GM18873 (cell line): ENCODE results near the gene CEP112.

Source experiments
- ATAC-seq: cut with Tn5 transposase; IDR thresholded peaks from one replicate; pipeline ENCODE4 v1.9.1; 2021; ENCODE audit warnings: mild to moderate bottlenecking, moderate library complexity, moderate number of reproducible peaks; ENCODE audit not compliant: unreplicated experiment, low FRiP score

Gene CEP112

DNA sequence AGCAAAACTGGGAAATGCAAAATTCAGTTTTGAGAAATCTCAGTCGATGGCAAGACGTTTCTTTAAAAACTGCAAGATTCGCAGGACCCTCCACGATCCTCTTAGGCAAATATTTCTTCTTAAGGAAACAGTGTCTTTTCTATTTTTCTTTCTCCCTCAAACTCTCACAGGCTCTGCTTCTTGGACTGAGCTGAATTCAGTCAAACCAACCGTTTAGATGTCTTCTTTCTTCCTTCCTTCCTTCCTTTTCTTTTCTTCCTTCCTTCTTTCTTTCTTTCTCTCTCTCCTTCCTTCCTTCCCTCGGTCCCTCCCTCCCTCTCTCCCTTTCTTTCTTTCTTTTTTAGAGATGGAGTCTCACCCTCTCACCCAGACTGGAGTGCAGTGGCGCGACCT lies 563.3 kb downstream of the CEP112 start:
- no peak for ATAC-seq

DNA sequence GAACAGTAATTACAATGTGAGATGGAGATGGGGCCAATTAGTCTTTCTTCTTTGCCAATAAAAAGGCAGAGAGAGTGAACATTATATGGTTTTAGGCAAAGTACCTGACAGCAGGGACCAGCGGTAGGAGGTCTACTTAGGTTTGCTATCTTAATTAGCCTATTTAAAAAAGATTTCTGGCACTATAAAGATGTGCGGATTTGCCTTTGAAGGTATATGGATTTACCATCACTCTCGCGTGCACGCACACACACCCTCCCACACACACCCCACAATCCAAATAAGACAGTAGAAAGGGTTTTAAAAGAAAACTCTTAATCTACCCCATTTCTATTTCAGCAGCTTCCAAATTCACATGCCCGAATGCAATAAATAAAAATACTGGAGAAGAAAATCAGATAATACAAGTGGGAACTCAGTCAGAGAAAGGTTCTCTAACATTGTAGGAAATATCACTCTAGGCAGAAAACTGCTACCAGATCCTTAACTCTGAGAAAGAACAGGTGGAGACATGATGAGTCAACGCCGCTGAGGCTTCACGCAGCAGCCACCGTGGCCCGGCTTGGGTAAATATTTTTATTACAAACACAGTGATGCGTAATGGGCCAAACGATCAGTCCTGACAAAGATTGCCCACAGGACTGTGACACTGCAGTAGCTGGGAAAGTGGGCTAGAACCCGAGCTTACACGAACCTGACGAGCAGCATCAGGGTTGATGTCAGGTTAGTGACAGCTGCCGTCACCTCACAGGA lies 563.9 kb downstream of the CEP112 start:
- no peak for ATAC-seq

DNA sequence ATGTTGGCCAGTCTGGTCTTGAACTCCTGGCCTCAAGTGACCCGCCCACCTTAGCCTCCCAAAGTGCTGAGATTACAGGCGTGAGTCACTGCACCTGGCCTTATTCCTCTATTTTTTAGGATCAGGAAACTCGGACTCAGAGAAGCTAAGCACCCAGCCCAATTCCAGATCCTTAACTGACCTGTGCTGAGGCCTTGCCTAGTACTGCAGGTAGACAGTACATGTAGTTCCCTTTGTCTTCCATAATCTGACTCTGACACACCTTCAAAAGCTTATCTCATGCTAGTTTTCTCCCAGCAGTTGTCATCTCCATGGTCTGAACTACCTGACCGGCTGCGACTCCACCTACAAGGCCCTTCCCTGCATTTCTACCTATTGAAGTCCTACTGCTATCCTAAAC lies 564.8 kb downstream of the CEP112 start:
- ATAC-seq, result no peak

DNA sequence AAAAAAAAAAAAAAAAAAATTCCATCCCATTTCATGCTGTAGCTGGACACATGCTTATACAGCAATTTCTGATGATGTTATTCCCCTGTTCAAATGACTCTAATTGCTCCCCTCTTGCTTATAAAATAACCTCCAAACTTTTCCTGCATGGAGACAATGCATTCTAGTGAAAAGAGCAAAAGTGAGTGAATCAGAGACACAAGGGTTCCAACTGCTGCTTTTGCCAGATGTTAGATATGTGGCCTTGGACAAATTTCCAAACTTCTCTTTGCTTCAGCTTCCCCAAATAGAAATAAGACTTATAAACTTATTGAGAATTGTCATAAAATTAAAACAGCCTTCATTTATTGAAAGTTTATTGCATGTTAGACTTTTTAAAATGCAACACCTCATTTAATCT lies 565.5 kb downstream of the CEP112 start:
- no peak for ATAC-seq

DNA sequence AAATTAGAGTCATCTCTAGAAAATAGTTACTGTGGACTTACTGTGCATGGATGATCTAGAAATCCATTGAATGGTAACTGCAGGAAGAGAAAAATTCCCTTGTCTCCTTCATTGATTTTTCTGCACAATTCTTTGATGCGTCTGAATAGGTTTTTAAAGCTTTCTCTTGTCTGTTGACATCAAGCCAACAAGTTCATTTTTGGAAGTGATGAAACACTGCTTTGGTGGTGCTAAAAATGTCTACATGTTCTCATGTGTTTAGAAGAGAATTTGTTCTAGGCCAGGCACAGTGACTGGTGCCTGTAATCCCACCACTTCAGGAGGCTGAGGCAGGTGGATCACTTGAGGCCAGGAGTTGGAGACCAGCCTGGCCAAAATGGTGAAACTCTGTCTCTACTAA lies 573.4 kb downstream of the CEP112 start:
- no peak for ATAC-seq

DNA sequence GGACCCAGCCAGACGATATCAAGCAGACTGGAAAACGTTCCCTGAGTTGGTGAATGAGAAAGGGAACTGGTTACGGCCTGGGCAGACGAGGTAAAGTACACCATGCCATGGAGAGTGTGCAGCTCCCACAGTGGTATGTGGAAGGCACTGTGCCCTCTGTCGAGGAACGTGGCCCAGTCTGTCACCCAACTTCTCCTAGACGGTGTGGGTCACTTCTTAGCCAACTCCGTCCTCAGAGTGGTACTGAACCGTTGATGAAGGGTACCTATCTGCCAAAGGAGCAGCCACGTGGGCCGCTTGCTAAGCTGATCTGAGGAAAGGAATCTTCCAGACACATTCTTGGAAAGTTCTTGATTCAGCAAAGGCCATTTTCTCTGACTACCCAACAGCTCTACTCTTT lies 574.4 kb downstream of the CEP112 start:
- ATAC-seq, result no peak

DNA sequence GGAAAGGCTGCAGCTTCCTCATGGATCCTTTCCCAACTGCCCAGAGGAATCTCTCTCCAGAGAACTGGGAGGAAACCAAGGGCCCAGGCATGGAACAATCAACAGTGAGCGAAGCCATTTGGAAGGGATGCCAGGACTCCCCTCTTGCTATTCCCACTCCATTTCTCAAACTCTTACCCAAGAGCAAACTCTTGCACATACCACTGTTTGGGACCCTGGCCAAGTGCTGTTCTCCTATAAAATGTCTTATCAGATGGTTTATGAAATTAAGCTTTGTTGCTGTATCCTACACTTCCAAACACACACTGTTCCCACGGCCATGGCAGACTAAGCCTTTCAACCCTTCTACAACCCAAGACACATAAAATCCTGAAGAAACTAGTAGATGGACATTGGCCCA lies 582.2 kb downstream of the CEP112 start:
- ATAC-seq, result no peak

DNA sequence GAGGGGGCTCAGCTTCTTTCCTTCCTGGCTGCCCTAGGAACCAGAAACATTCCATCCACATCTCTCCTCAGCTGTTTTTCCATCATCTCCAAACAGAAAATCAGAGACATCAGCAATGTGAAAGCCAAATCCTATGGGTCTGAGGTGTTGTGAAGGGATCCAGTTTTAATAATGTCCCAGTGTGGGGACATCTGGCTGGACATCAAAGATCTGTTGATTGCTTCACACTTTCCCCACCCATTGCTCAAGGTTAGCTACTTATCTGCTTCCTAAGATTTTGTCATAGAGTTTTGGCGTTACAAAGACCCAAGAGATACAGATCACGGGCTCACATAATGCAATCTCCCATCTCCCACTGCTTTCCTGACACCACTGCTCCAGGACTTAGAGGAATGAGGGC lies 582.6 kb downstream of the CEP112 start:
- no peak for ATAC-seq

DNA sequence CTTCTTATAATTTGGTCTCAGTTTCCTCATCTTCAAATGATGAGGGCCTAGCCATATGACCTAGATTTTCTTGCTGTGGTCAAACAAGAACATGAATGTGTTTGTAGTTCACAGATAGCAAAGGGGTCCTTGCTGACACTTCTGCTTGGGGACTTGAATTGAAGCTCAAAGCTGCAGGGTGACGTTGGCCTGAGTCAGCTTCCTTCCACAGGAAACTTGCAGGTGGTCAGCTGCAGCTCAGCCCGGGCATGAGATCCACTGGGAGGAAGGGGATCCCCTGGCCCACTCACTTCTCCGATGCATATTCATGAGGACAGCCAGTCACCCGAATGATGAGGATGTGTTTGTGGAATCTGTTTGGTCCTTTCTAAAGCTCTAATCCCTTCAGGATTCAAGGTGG lies 587.9 kb downstream of the CEP112 start:
- no peak for ATAC-seq

DNA sequence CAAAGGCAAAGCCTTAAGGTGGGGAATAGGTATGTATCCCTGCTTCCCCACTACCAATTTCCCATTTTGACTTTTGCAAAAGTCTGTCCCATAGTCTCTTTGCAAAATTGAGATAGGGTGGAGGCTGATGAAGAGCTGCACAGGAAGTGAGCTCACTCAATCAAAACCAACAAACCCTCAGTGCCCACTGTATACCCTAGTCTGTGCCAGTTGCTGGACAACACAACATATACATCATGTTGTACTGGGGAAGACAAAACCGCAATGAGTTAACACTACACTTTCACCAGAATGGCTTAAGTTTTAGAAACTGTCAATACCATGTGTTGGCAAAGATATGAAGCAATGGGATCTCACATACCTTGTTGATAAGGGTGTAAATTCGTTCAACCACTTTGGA lies 590.1 kb downstream of the CEP112 start:
- ATAC-seq, result no peak

DNA sequence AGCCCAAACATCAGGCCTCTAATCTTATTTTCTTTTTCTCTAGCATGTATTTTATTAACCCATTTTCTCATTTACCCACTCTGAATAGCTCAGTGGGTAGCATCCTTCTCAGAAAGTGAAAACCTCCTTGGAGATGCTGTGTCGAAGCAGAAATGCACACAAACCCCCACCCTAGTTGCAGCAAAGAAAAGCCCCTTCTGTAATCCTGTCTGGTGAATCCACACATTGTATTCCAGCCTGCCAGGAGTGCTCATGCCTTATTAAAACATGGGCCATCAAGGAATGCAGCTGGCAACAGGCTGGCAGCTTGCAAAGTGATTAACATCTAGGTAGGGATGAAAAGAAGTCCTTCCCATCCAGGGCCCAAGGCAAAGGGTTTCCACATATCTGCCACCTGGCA lies 590.8 kb downstream of the CEP112 start:
- ATAC-seq, result no peak

DNA sequence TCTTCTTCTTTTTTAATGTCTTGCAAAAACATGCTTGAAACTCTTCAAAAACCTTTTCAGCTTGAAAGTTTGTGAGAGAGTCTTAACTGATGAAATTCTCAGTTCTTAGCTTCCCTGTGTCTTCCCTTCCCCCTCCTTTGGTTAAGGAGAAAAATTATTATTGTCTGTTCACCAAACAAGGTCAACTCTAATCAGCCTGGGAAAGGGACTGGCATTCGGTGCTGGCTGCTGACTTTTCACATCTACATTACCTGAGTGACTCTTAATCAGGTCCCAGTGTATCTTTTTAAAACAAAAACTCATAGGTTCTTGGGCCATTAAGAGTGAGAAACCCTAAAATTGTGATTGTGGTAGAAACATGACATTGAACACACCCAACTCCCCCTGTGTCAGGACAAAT lies 591.4 kb downstream of the CEP112 start:
- ATAC-seq, result no peak

DNA sequence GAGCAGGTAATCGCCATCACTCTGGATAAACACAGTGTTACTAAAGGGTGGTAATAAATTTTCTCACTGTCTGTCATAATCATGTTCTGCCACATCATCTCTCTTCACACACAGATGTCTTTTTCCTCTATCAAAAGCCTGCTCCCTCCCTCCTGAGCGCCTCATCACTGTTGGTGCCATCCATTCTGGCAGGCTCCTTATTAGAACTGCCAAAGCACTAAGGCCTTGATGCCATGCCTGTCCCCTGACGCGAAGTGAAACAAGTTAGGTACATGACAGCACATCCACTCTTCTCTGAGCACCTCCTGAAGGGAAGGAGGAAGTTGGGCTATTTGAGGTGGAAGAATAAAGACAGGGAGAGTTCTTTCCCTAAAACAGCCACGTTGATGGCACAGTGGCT lies 592.3 kb downstream of the CEP112 start:
- no peak for ATAC-seq

DNA sequence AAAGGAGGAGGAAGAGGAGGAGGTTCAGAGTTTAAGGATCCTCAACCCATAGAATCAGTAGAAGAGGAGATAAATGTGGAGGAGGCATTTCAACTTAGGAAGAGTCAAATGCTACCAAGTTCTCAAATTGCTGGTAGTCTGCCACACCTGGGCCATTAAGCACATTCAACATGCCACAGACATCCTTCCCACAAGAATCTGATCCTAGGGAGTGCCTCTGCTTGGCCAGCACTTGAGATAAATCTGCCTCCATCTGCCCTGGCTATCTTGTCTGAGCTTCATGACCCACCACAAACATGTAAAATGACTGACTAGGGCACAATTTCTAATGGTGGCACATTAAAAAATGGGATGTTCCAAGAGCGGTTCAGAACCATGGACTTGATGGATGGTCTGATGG lies 593.2 kb downstream of the CEP112 start:
- no peak for ATAC-seq

DNA sequence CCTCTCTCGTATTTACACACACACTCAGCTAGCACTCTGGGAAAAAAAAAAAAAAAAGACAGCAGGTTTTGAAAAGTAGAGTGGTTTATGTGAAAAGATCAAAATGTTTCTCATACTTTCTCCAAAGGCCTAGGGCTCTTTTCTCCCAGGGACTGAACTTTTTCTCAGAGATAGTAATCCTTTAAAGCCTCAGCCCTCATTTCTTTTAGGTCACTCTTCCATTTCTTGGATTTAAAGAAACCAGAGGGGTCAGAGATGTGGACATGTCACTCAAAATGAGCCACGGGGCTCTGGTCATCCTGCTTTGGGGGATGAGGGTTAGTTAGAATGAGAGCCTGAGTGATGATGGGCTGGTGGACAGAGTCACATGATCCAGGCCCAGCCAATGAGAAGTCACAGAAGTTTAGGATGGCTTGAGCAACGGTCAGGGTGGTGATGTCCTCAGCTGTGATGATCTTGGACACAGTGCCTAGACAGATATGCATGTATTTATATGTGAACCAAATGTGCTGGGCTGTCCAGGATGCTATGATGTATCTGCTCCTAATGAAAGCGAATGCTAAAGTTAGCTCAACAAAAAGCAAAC lies 596.8 kb downstream of the CEP112 start:
- no peak for ATAC-seq

DNA sequence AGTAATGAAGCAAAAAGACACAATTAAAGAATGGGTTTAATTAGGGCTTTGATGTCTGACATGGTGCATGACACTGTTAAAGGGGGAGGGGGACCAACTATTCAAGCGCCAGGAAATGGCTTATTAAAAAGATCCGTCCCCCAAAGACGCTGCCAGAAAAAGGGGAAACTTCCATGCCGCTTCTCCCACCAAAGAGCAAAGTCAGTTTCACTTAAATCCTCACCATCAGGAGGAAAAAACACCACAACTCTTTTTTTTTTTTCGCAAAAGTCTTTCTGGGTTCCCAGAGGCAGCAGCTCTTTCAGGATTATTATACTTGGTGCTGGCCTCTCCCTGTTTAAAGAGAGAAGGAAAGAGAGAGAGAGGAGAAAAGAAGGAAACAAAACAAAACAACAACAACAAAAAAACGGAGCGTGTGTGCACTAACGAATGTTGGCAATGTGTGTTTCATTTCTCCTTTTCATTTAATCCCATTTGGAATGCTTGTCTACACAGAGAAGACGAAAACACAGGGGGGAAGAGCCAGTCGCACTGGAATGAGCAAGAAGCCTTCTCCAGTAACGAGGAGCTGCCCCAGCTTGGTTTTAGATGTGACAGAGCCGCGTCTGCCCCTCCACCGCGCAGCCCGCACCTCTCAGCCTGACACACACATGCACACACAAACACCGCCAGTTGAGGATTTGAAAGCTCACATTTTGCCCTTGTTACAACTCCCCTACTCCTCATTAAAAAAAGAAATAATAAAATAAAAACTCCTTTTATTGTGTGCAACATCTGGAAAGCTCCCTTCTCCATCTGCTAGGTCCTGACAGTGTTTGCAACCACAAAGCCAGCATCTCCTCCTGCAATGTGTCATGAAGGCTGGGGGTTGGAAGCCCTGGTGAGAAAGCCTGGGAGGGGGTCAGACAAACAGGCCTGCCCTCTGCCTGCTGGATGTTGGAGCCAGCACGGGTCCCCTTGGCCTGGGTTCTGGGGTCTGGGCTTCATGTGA lies 597.8 kb downstream of the CEP112 start:
- ATAC-seq, result no peak

DNA sequence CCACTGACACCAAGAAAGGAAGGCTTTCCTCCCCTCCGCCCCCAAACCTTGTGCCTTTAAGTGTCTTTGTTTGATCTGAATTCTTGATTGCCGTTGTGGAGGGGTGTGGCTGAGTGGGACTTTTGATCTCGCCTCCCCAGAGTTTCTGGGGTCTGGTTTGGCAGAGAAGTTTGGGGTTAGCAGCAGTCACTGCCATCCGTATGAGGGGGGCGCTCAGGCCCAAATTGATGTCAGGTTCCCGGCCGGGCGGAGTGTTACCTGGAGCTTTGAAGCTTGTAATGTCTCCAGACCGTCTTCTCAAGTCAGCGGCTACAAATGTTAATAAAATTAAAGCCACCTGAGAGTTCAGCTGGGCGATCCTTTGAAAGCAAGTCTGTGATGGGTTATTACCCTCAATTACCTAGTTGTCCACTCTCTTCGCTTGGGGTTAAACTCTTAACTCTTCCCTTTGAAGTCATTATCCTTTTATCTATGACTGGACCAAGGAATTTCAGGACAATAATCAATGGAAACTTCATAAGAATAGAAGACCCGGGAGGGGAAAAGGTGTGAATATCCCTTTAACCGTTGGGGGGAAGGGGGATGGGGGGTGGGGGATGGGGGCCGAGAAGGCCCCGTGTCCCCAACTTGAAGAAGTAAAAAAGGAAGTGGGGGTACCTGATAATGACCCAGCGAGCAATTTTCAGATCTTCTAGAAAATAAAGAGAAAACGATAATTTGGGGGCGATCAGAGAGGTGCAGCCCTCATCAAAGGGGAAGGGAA lies 598.7 kb downstream of the CEP112 start:
- ATAC-seq, result no peak

DNA sequence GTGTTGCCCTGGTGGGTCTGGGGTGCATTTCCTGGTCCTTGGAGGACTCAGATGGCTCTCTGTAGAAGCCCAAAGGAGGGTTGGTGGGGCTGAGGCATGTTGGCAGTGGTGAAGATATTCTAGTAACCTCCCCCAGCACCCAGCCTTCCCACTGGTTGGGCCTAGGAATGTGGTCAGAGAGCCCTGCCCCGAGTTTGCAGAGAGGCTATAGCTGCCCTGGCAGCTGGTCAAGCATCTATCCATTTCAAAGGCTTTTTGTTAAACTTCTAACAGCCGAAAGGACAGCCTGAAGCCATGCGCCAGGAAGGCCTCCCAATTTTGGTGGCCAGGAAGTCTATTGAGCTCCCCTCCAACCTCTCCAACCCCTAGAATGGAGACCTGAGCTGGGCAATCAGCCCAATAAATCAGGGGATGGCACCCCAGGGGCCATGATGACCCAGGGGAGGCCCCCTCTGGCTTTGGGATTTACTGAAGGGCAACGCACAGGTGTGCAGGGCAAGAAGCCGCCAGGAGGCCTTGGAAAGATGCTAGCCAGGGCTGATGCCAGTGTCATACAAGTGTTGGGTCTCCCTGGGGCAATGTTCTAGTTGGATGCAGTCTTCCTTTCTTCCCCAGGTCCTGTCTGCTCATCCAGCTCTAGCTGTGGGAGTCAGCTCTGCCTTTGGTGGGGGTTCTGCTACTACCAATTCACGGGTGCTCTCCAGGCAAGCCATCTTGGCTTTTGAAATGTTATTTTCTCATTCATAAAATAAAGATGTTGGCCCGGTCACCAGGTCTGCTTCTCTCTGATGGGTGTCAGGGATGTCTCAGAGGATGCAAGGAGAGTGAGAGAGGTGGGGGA lies 599.6 kb downstream of the CEP112 start:
- no peak for ATAC-seq

DNA sequence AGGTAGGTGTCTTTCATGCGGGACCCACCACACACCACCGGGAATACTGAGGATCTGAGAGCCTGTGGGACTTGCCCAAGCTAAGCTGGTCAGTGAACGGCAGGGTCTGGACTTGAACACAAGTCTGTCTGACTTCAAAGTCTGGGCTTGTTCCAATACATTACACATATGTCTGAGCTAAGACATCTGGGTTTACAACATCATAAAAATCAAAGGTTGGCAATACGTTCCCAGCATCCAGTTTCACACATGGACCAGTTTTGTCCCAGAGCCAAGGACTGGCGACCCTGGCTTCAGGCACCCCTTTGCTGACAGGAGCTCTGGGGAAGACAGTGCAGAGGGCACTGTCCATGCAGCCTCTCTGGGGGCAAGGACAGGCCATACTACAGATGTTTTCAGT lies 602.6 kb downstream of the CEP112 start:
- ATAC-seq, result no peak
